Natural killer cell treated with Interleukin-12 subunit alpha and Interleukin-12 subunit beta and Interleukin-15 and Interleukin-18, amount 100 ng/mL, for 72 hours (primary cell): Measurements from ENCODE around the gene PAK4. TPM values are rescaled to one million over a fixed set of nuclear protein-coding genes. Genes with fewer than 3 reads are reported as not detected.

ENCODE experiments used
- ATAC-seq, 2 donors: fragments of 150-1000 bp; cut with Tn5 transposase in 1 of 2; sonication (Bioruptor Pico), chemical (Tn5 transposase) in 1 of 2; 2 replicates each; pipeline ENCODE4 v1.10.0; 2021
- DNase-seq: peaks from one replicate; pipeline ENCODE4 v3.0.0; 2022; ENCODE audit warnings: low spot score
- H3K27ac Mint-ChIP-seq, 2 donors: 1 replicate in 1 of 2; 2 replicates in 1 of 2; pipeline ENCODE4 v1.8.0; 2022; ENCODE audit warnings: mixed read lengths in 2 of 2, mild to moderate bottlenecking in 1 of 2, moderate library complexity in 1 of 2
- H3K27me3 Mint-ChIP-seq, 2 donors: 1 replicate in 1 of 2; 2 replicates in 1 of 2; pipeline ENCODE4 v1.8.0; 2022; ENCODE audit warnings: mixed read lengths in 2 of 2
- H3K36me3 Mint-ChIP-seq: one replicate; pipeline ENCODE4 v1.8.0; 2022; ENCODE audit warnings: mixed read lengths
- H3K4me1 Mint-ChIP-seq, 2 donors: 1 replicate in 1 of 2; 2 replicates in 1 of 2; pipeline ENCODE4 v1.8.0; 2022; ENCODE audit warnings: low read depth in 2 of 2, mixed read lengths in 2 of 2, mild to moderate bottlenecking in 1 of 2
- H3K4me3 Mint-ChIP-seq: one replicate; pipeline ENCODE4 v1.8.0; 2022; ENCODE audit warnings: mixed read lengths
- H3K9me3 Mint-ChIP-seq: 2 replicates; pipeline ENCODE4 v1.8.0; 2022; ENCODE audit warnings: mixed read lengths
- total RNA-seq, 2 donors: library from RNA; stranded (reverse); gene quantifications; one replicate each; pipeline ENCODE4 v1.2.3, GENCODE V29; 2022

Gene PAK4
- total RNA-seq, 2 donors from 2014 or later: 18.3 to 22.9 TPM

DNA sequence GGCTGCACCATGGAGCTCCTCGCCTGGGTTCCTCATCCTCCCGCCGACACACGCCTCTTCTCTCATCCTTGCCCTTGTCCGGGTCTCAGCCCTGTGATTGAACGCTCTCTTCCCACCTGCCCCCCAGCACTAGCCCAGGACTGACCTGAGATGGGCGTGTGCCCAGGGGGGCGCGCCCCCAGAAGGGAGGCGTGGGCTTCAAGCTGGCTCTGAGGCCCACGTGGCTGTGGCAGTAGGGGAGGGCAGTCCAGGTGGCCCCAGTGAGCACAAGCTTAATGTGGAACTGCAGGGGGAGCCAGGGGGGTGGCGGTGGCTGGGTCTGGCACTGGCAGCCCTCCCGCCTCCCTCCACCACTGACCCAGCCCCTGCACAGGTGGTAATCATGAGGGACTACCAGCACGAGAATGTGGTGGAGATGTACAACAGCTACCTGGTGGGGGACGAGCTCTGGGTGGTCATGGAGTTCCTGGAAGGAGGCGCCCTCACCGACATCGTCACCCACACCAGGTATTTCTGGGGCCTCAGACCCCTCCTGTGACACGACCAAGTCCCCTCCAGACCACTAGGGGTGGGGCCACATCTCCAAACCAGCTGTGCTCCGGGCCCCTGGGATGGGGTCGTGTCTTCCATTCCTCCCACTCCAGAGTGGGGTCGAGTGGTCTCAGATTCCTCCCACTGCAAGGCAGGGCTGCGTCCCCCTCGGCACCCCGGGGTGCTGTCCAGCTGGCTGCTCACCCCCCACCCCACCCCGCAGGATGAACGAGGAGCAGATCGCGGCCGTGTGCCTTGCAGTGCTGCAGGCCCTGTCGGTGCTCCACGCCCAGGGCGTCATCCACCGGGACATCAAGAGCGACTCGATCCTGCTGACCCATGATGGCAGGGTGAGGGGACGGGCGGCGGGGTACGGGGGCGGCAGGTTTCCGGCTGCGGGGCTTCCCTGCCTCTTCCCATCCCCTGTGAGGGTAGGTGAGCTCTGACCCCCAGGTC is 49.3 kb downstream of the PAK4 start:
- H3K36me3 Mint-ChIP-seq: no peaks in the 10 kb centered on the region
- DNase-seq (no peak), ATAC-seq (no peak)
- H3K4me3 Mint-ChIP-seq: no peak overlapping the region
- H3K27ac Mint-ChIP-seq: no peak overlapping the region
- H3K27me3 Mint-ChIP-seq: no peaks in the 10 kb centered on the region
- no peaks in the 10 kb centered on the region for H3K4me1 Mint-ChIP-seq
- no peaks in the 10 kb centered on the region for H3K9me3 Mint-ChIP-seq

DNA sequence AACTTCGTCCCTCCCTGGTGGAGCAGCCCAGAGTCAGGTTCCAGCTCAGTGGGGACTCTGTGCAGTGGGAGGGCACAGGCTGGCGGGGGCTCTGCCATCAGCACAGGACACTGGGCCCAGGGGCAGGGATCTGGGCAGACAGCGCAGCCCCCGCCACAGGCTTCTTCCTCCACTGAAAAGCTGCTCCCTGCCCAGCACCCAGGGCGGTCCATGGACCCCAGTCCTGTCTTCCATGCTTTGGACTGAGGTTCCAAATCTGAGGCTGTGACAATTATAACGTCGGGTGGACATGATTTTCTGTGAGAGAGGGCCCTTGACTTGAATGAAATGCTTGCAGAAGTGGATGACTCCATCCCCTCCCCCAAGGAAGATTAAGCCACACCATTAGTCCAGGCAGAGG is 50.0 kb downstream of the PAK4 start:
- ATAC-seq (no peak), DNase-seq (no peak)
- Mint-ChIP-seq H3K27ac (no peak overlapping the region), H3K4me1 (no peaks in the 10 kb centered on the region), H3K4me3 (no peak overlapping the region), H3K9me3 (no peaks in the 10 kb centered on the region), H3K27me3 (no peaks in the 10 kb centered on the region), H3K36me3 (no peaks in the 10 kb centered on the region)

DNA sequence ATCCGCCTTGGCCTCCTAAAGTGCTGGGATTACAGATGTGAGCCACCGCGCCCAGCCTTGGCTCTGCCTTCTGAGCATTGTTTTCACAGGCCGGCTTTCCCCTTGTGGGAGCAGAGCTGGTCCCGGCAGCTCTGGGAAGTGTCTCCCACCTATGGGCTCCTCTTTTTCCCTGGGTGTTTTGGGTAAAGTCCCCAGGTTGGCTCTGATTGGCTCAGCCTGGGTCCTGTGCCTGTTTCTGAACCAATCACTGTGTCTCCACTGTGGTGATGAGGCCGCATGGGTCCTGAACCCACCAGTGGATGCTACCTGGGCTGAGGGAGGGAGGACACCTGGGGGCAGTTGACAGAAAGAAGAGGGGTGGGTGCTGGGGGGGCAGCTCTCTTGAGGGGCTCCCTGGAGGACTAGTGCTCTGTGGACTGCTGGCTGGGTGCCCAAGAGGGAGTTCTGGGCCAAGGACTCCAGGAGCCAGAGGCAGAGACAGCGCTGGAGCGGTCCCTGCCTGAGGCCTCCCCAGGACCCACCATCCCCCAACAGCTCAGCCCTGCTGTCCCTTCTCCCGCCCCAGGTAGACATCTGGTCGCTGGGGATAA is 51.6 kb downstream of the PAK4 start:
- H3K27ac Mint-ChIP-seq: no peak overlapping the region

DNA sequence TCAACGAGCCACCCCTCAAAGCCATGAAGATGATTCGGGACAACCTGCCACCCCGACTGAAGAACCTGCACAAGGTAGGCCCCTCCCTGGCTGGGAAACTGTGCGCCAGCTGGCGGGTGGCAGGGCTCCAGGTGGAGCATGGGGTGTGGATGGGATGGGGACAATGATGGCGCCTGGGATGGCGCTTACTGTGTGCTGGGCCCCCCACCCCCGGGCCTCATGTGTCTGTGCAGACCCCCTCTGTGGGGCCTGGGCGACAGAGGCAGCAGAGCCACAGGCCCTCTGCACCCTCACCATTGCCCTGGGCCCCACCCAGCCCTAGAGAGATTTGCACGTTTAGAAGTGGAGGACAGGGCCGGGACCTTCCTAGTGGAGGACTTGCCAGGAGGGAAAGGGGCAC is 52.1 kb downstream of the PAK4 start:
- ATAC-seq: no peak
- H3K9me3 Mint-ChIP-seq: no peaks in the 10 kb centered on the region
- no peak overlapping the region for H3K27ac Mint-ChIP-seq
- H3K27me3 Mint-ChIP-seq: no peaks in the 10 kb centered on the region
- DNase-seq: no peak
- H3K36me3 Mint-ChIP-seq: no peaks in the 10 kb centered on the region
- no peak overlapping the region for H3K4me3 Mint-ChIP-seq
- no peaks in the 10 kb centered on the region for H3K4me1 Mint-ChIP-seq

More for the DNA sequence above, 51.6 kb downstream of the PAK4 start:
- H3K4me1 Mint-ChIP-seq: no peaks in the 10 kb centered on the region
- no peak overlapping the region for H3K4me3 Mint-ChIP-seq
- no peak for DNase-seq
- no peaks in the 10 kb centered on the region for H3K9me3 Mint-ChIP-seq
- no peak for ATAC-seq
- no peaks in the 10 kb centered on the region for H3K36me3 Mint-ChIP-seq
- no peaks in the 10 kb centered on the region for H3K27me3 Mint-ChIP-seq

DNA sequence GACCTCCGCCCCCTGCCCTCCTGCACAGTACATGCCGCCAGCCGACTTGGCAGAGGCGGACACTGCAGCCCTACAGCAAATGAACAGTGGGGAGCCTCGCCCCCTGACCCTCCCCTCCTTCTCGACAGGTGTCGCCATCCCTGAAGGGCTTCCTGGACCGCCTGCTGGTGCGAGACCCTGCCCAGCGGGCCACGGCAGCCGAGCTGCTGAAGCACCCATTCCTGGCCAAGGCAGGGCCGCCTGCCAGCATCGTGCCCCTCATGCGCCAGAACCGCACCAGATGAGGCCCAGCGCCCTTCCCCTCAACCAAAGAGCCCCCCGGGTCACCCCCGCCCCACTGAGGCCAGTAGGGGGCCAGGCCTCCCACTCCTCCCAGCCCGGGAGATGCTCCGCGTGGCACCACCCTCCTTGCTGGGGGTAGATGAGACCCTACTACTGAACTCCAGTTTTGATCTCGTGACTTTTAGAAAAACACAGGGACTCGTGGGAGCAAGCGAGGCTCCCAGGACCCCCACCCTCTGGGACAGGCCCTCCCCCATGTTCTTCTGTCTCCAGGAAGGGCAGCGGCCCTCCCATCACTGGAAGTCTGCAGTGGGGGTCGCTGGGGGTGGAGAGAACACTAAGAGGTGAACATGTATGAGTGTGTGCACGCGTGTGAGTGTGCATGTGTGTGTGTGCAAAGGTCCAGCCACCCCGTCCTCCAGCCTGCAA is 52.9 kb downstream of the PAK4 start:
- H3K36me3 Mint-ChIP-seq: no peaks in the 10 kb centered on the region
- H3K27me3 Mint-ChIP-seq: no peaks in the 10 kb centered on the region
- H3K27ac Mint-ChIP-seq: no peak overlapping the region
- H3K4me3 Mint-ChIP-seq: no peak overlapping the region
- no peaks in the 10 kb centered on the region for H3K4me1 Mint-ChIP-seq
- no peaks in the 10 kb centered on the region for H3K9me3 Mint-ChIP-seq
- no peak for DNase-seq
- ATAC-seq: no peak

DNA sequence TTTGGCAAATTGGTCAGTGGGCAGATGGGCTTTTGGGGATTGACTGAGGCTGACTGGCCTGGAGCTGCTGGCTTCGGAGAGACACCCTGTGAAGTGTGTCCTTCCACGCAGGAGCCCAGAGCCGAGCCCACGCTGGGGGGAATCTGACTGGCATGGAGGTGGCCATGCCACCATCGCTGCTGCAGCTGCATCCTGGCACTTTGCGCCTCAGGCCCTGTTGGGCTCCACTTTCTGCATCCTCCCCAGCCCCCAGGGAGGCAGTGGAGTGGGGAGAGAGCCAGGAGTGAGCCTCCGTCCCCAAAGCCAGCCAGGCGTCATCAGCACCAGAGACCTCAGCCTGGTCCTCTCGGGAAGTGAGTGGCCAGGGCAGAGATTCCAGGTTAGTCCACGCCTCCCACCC is 54.2 kb downstream of the PAK4 start:
- no peaks in the 10 kb centered on the region for H3K4me1 Mint-ChIP-seq
- no peak for ATAC-seq

DNA sequence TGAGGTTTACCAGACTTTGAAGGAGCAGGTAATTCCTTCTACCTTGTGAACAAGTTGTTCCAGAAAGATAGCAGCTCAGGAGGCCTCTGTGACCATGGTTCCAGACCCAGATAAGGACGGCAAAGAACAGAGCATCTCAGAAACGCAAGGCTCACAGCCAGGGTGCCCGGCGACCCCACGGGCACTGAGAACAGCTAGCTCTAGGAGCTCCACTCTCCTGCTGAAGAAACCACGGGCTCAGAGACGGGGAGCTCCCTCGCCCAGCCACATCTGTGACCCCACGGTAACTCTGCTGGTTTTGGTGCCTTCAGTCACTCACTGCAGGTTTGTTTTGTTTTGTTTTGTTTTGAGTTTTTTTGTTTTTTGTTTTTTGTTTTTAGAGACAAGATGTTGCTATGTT is 55.2 kb downstream of the PAK4 start:
- H3K4me3 Mint-ChIP-seq: no peak overlapping the region
- no peaks in the 10 kb centered on the region for H3K9me3 Mint-ChIP-seq
- ATAC-seq: no peak
- H3K36me3 Mint-ChIP-seq: no peaks in the 10 kb centered on the region
- no peak for DNase-seq
- H3K4me1 Mint-ChIP-seq: no peaks in the 10 kb centered on the region
- no peaks in the 10 kb centered on the region for H3K27me3 Mint-ChIP-seq
- no peak overlapping the region for H3K27ac Mint-ChIP-seq

More for the DNA sequence above, 54.2 kb downstream of the PAK4 start:
- no peak for DNase-seq
- no peak overlapping the region for H3K4me3 Mint-ChIP-seq
- no peaks in the 10 kb centered on the region for H3K27me3 Mint-ChIP-seq
- H3K27ac Mint-ChIP-seq: no peak overlapping the region
- H3K9me3 Mint-ChIP-seq: no peaks in the 10 kb centered on the region
- no peaks in the 10 kb centered on the region for H3K36me3 Mint-ChIP-seq

DNA sequence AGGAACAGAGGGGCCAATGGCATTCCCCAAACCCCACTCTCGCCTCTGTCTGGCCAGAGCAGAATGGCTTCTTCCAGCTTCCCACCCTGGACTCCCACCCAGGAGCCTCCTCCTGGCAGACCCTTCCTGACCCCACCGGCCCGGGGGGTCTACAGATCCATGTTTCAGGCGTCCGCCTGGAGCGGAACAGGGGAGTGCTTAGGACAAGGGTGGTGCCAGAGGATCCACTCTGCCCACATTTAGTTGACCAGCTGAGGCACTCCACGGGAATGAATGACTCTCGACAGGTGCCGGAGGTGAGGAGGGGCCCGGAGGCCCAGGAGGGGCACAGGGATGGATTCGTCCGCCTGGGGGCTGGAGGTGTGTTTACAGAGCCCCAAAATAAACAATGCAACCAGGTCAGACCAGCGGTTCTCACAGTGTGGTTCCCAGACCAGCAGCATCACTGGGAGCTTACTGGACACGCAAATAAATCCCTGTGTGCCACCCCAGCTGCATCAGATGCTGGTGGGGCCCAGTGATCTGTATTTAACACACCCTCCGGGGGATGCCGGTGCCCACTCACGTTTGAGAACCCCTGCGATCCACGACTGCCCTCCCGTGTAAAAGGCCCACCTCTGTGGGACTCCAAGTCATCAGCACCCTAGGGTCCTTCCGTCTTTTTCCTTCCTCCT is 56.1 kb downstream of the PAK4 start:
- Mint-ChIP-seq H3K4me1 (no peaks in the 10 kb centered on the region), H3K27me3 (no peaks in the 10 kb centered on the region), H3K36me3 (no peaks in the 10 kb centered on the region), H3K4me3 (no peak overlapping the region), H3K9me3 (no peaks in the 10 kb centered on the region), H3K27ac (no peak overlapping the region)
- ATAC-seq: no peak
- DNase-seq: no peak

DNA sequence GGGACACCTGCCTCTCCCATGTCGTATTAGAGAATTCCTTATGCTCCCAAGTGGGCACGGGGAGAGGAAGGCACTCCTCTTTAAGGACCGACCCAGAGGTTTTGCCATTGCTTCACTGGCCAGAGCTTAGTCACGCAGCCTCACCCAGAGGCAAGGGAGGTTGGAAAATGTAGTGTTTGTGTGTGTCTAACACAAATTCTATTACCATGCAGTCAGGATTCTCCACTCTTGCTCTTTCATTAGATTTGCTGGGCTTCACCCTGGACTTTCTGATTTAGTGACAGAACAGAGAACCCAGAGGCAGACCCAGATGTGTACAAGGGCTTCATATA is 56.6 kb downstream of the PAK4 start:
- peaks cover 1 to 2% of the 10 kb centered on the region in 2 donors for H3K4me1 Mint-ChIP-seq
- no peaks in the 10 kb centered on the region for H3K9me3 Mint-ChIP-seq
- DNase-seq (no peak), ATAC-seq (no peak)
- peaks cover 0 to 1% of the 10 kb centered on the region in 2 donors for H3K27me3 Mint-ChIP-seq
- no peaks in the 10 kb centered on the region for H3K36me3 Mint-ChIP-seq
- H3K4me3 Mint-ChIP-seq: no peak overlapping the region
- no peak overlapping the region for H3K27ac Mint-ChIP-seq

DNA sequence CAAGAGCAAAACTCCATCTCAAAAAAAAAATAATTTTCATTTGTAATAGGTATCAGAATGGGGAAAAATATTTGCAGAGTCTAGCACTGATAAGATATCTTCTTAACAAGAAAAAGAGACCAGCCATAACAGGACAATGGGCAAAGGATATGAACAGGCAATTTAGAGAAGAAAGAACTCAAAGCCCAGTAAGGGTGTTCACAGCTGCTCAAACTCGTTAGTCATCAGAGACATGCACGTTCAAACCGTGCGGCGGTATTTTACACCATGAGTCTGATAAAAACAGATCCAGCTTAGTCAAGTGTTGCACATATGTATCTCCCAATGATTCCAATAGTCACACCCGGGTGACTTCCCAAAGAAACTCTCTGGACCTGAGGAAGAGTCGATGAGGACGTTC is 57.5 kb downstream of the PAK4 start:
- Mint-ChIP-seq H3K36me3 (no peaks in the 10 kb centered on the region), H3K27ac (no peak overlapping the region)

DNA sequence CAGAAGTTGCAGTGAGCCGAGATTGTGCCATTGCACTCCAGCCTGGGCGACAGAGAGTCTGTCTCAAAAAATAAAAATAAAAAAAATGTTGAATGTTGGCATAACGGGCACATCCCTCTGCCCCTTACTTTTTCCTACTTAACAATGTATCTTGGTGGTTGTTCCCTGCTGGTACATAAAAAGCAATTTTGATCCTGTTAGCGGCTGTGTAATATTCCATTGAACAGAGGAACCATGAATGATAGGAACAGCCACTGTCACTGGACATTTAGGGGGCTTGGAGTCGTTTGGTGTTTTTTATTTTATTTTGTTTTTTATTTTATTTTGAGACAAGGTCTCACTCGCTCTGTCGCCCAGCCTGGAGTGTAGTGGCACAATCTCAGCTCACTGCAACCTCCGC is 60.8 kb downstream of the PAK4 start:
- ATAC-seq (no peak), DNase-seq (no peak)
- Mint-ChIP-seq H3K4me3 (no peak overlapping the region), H3K27me3 (peaks cover 0 to 8% of the 10 kb centered on the region in 2 donors), H3K9me3 (no peaks in the 10 kb centered on the region), H3K27ac (no peak overlapping the region), H3K36me3 (no peaks in the 10 kb centered on the region), H3K4me1 (peaks cover 6 to 8% of the 10 kb centered on the region in 2 donors)

More for the DNA sequence above, 57.5 kb downstream of the PAK4 start:
- DNase-seq: no peak
- no peak overlapping the region for H3K4me3 Mint-ChIP-seq
- H3K27me3 Mint-ChIP-seq: peaks cover 0 to 3% of the 10 kb centered on the region in 2 donors
- H3K9me3 Mint-ChIP-seq: no peaks in the 10 kb centered on the region
- no peak for ATAC-seq
- H3K4me1 Mint-ChIP-seq: peaks cover 3 to 6% of the 10 kb centered on the region in 2 donors

DNA sequence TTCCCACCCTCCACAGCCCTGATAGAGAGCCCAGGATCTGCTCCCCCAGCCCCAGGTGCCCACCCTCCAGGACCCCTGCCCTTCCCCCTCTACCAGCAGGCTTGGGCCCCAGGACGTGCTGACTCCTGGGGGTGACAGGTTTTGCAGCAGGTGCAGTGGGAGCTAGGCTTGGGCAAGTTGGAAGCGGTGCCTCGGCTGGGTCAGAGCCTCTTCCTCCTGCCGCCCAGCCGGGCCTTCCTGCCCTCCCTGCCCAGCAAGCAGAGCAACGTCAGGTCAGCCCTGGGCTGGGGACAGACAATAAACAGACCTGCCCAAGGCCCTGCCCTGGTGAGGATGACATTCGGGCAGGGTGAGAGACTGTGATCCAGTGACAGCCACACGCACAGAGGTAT is 62.0 kb downstream of the PAK4 start:
- Mint-ChIP-seq H3K27me3 (peaks cover 0 to 8% of the 10 kb centered on the region in 2 donors), H3K36me3 (no peaks in the 10 kb centered on the region), H3K27ac (no peak overlapping the region), H3K4me3 (no peak overlapping the region), H3K4me1 (peaks cover 6 to 8% of the 10 kb centered on the region in 2 donors), H3K9me3 (no peaks in the 10 kb centered on the region)
- DNase-seq (no peak), ATAC-seq (peak in 1 of 2 donors; percentile 28)

DNA sequence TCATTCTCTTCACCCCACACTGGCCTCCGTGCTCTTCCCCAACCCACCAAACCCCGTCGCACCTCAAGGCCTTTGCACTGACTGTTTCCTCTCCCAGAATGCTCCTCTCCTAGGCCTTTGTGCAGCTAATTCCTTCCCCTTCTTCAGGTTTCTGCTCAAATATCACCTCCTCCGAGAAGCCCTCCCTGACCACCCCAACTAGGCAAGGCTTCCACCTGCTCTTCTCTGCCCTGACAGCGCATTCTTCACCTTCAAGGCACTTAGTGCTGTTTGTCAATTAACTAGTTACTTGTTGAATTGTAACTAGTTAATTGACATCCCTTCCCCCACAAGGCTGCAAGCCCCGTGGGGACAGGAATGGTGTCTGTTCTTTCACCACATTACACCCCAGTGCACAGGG is 63.4 kb downstream of the PAK4 start:
- DNase-seq (no peak), ATAC-seq (no peak)
- Mint-ChIP-seq H3K36me3 (no peaks in the 10 kb centered on the region), H3K27me3 (peaks cover 0 to 10% of the 10 kb centered on the region in 2 donors), H3K27ac (no peak overlapping the region), H3K4me1 (peaks cover 6 to 8% of the 10 kb centered on the region in 2 donors), H3K4me3 (no peak overlapping the region), H3K9me3 (no peaks in the 10 kb centered on the region)
